SIG-M5 (cell line): Measurements from ENCODE around the gene SLC12A6.
A peak's percentile ranks its signal among the peaks of the same experiment; 100 is the strongest.

Experiments
- DNase-seq: peaks from one replicate; lab custom pipeline; 2025; lab: John Stamatoyannopoulos, UW

The SLC12A6 gene

DNA sequence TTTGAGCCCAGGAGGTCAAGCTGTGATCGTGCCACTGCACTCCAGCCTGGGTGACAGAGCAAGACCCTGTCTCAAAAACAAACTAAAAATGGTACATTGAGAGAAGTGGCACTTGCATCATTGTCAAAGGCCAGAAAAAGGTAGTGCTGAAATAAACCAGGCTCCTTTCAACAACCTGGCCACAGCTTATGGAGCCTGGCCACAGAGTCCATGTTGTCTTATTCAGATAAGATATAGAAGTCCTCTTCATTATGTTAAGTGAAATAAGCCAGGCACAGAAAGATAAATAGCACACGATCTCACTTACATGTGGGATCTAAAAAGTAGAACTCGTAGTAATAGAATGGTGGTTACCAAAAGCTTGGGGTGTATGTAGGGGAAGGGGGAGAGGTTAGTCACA, 78.0 kb downstream of the SLC12A6 start:
- DNase-seq, result no peak

DNA sequence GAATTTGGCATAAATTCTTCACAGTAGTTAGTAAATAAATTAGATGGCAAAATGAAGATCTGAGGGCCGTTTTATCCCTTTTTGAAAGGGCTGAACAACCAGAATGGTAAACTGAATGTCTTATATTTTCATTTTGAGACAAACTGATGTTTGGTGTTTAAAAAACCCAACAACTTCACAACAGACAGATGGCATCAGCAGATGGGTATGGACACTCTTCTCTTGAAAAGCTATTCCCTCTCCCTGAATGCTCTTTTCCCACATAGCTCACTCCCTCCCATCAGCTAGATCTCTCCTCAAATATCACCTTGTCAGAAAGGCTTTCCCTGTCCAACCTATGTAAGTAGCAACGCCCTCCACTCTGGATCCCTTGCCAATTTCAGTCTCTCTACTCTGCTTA, 79.4 kb downstream of the SLC12A6 start:
- no peak for DNase-seq

- no peak for DNase-seq
Measured at GRCh38 chr15:34252545-34252944, 85.0 kb downstream of the SLC12A6 start.

- DNase-seq, result no peak
Measured at GRCh38 chr15:34248190-34248589, 89.4 kb downstream of the SLC12A6 start.

- no peak for DNase-seq
Measured at GRCh38 chr15:34246276-34246976, 91.2 kb downstream of the SLC12A6 start.

- no peak for DNase-seq
Measured at GRCh38 chr15:34243226-34243625, 94.4 kb downstream of the SLC12A6 start.

GRCh38 chr15:34242331-34242710, 95.3 kb downstream of the SLC12A6 start:
- no peak for DNase-seq

GRCh38 chr15:34241376-34242330, 95.9 kb downstream of the SLC12A6 start:
- no peak for DNase-seq

- DNase-seq, result no peak
Measured at GRCh38 chr15:34240537-34240936, 97.0 kb downstream of the SLC12A6 start.

DNA sequence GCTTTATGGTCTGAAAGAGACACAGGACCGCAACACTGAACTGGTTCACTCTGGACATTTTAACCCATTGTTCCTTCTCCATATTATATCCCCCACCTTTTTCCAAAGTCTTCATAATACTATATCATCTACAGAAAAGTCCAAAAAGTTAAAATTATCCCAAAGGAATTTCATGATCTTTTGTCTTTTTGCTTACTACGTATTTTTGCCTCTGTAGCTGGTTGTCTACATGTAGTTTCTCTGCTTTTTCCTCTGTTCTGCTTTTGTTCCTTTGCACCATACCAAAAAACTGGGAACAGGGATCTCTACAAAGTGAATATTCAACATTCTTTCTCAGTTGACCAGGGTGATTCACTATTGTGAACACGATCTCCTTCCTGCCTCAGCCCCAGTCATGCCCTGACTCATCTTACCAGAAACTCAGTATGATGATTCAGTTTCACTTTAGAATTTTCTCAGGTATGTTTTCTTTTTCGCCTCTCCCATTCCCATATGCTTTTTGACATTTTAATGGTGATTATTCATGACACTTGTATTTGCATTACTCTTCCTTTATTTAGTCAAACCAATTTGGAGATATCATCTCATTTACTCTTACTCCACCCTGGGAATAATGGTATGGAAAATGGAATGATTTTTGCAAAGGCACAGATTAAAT, 98.3 kb downstream of the SLC12A6 start:
- DNase-seq, result no peak

DNA sequence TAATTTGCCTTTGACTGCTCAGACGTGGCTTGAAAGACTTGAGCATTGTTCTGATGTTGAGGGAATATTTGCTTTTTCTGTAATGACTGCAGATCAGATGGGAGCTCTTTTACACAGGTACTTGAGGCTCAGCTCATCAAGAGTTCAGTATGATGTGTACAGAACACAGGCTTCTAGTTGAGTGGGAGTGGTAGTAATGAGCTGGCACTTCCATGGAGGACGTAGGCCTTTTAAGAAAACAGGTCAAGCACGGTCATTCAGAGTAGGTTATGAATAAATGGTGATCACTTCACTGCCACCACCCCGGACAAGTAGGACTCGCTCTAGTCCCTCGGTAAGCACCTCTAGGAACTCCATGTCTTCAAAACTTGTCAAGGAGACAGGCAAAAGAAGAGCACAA, 104.0 kb downstream of the SLC12A6 start:
- DNase-seq, result no peak

- DNase-seq, result no peak
Measured at GRCh38 chr15:34223904-34224596, 113.5 kb downstream of the SLC12A6 start.

DNA sequence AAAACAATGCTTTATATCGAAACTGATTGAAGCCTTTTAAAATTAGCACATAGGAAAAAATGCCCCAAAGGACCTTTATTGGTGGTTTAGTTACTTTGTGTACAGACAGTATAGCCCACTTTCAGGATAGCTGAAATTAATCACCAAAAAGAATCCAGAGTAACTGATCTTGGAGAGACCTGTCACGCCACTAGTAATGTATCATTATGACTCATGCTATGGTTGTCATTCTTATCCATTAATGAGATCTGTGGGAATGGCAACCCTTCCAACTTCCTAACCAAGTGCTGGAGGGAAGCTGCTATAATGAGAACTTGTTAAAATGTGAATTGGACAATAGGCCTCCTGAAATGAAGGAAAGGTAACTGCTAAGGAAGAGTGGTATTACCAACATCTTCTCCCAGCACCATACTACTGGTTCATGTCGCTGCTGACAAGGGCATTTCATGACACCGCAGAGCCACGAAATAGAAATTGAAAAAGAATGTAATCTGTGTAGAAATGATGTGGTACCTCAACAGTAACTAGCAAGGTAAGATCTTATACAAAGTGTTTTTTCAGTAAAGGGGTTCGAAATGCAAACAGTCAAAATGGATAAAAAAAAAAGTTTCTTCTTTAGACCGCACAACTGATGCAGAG, 119.9 kb downstream of the SLC12A6 start:
- DNase-seq, result no peak

DNA sequence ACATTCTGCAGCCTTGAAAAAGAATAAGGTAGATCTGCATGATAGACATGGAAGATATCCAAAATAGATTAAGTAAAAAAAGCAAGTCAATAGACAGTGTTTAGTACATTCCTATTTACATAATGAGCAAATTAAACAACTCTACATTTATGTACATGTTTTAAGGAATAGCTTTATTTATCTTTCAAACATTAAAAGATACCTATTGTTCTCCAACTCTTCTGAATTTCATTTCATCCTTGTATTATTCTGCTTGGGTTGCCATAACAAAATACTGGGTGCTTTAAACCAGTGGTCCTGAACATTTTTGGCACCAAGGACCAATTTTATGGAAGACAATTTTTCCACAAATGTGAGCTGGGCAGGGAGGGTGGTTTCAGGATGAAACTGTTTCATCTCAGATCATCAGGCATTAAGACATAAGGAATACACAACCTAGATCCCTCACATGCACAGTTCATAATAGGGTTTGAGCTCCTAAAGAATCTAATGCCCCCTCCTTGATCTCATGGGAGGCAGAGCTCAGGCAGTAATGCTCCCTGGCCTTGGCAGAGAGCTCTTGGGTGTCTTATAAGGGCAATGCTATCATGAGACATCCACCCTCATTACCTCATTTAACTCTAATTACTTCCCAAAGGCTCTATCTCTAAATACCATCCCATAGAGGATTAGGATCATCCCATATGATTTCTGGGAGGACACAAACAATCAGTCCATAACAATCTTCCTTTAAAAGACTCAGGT, 120.9 kb downstream of the SLC12A6 start:
- no peak for DNase-seq

GRCh38 chr15:34214135-34214534, 123.4 kb downstream of the SLC12A6 start:
- DNase-seq, result no peak

DNA sequence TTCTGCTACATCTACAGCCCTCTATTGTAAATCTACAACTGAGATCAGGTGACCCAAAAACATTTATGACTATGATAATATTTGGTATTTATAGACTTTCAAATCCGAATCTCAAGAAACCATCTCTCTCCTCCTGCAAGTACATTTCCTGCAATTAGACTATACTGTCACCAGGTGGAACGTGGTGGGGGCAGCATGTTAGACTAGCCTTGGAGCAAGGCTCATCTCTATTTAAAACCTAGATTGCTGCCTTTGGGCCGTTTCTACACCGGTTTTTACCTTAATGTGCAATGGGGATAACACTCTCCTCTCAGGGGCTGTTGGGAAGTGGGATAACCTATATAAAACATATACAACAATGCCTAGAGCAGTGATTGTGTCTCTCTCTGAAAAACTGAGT, 123.9 kb downstream of the SLC12A6 start:
- no peak for DNase-seq

- DNase-seq, result peak; percentile 23
Measured at GRCh38 chr15:34209421-34210282, 127.9 kb downstream of the SLC12A6 start, which contains the start of gene KATNBL1. TSS of gene KATNBL1 (minus strand) at chr15:34210096. CDS start at chr15:34163676, 46,420 bp downstream.

DNA sequence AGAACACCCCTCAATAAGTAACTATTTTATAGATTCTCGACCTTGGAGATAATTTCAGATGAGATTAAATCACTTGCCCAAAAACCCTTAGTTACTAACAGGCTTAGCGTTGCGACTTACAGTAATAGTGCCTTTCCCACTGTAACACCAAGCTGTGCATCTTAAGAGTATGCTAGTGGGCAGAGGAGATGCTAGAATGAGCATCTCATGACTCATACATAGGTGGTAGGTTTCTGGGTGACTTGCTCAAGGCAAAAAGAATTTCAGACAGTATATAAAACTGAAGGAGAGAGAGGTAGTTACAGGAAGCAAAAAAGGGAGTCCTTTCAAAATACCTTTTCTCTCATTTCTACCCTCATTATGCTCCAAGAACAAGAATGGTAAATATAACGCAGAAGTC, 131.6 kb downstream of the SLC12A6 start:
- no peak for DNase-seq

DNA sequence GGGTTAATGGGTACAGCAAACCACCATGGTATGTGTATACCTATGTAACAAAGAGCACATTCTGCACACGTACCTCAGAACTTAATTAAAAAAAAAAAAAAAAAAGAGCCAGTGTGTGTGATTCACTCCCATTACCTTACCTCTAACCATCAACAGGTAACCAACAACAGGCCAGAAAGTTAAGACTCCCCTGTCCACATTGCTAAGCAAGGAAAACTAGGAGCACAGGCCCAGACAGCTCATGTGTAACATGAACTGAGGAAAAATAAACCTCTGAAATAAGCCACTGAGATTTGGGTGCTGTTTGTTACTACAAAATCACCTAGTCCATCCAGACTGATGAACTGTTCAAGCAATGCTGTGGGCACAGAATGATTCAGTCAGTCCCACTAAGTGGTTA, 133.6 kb downstream of the SLC12A6 start:
- DNase-seq, result no peak

DNA sequence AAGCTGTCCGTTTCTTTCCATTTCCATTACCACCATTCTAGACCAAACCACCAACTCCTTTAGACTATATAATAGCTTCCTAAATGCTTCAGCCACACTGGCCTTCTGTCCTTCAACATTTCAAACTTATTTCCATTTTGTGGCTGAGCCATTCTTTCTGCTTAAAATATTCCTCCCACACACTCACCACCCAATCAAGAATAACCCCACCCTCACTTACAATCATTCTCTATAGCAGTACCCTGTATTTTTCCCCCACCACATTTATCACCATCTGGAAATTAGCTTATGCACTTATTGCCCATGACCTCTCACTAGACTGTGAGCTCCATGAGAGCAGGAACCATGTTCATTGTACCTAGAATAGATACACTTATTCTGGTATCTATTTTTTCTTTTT, 134.3 kb downstream of the SLC12A6 start:
- no peak for DNase-seq
